ENCODE results near the gene CNTNAP2. TPM values are rescaled to one million over a fixed set of nuclear protein-coding genes. Genes with fewer than 3 reads are reported as not detected.

Gene CNTNAP2
- total RNA-seq, 1 experiment from 2014 or later: 64.5 TPM

- no peak overlapping the region for H2AK5ac ChIP-seq (ENCODE audit: insufficient read length, low read length)
- no peak overlapping the region for H2BK20ac ChIP-seq (ENCODE audit: low read depth, low read length, poor library complexity, severe bottlenecking)
- no peaks in the 10 kb centered on the region for H3K79me1 ChIP-seq (ENCODE audit: insufficient read depth, low read depth, low read length, poor library complexity, severe bottlenecking)
- H3K4ac ChIP-seq (ENCODE audit: low read depth, low read length): no peak overlapping the region
- H3T11ph ChIP-seq (ENCODE audit: low read length): no peak overlapping the region
- no peaks in the 10 kb centered on the region; the same call in 1 of the 2 replicates for H3K4me1 ChIP-seq (ENCODE audit: insufficient read depth, low read length)
- no peak overlapping the region for H3K18ac ChIP-seq (ENCODE audit: insufficient read length, low read depth, low read length)
- no peak overlapping the region for H2BK12ac ChIP-seq (ENCODE audit: insufficient read length, low read depth, low read length)
- DNase-seq: peak; percentile 59
- Mint-ChIP-seq H3K9me3 (no peaks in the 10 kb centered on the region), H3K4me1 (peaks cover 12 to 15% of the 10 kb centered on the region in 2 experiments), H3K27ac (no peak overlapping the region; a peak in 1 of 7 replicates), H3K27me3 (ENCODE audit: low read depth) (no peaks in the 10 kb centered on the region), H3K4me3 (no peak overlapping the region; a peak in 2 of 5 replicates), H3K36me3 (ENCODE audit: insufficient read depth in 1 of 3, low read depth in 3 of 3) (no peaks in the 10 kb centered on the region)
- no peak overlapping the region for H4K8ac ChIP-seq (replicated peaks; ENCODE audit: insufficient read length, low read depth, low read length)
- no peak overlapping the region for H3K56ac ChIP-seq (ENCODE audit: insufficient read length, low read depth, low read length)
- no peak overlapping the region for H3K9ac ChIP-seq (ENCODE audit: extremely low read depth, insufficient read length, low read length)
- H2BK120ac ChIP-seq (ENCODE audit: low read depth, low read length, poor library complexity, severe bottlenecking): no peak overlapping the region
- no peak overlapping the region for H4K5ac ChIP-seq (ENCODE audit: insufficient read length, low read depth, low read length)
- no peak overlapping the region for H2AFZ ChIP-seq (ENCODE audit: low read length)
- no peak overlapping the region for H3K14ac ChIP-seq (ENCODE audit: insufficient read depth, low read length)
- H2BK15ac ChIP-seq (ENCODE audit: low read depth, low read length): no peak overlapping the region
- H2BK5ac ChIP-seq (ENCODE audit: insufficient read length, low read length): no peak overlapping the region
- no peaks in the 10 kb centered on the region for H3K23me2 ChIP-seq (ENCODE audit: insufficient read length, low read depth, low read length, poor library complexity, severe bottlenecking)
- TF ChIP-seq CTCF (conservative IDR thresholded peaks at IDR 0.05): peak; percentile 66
- H3K27ac ChIP-seq (ENCODE audit: insufficient read length, low read depth, low read length): no peak overlapping the region
- no CpG with 5 or more reads among the region's 5 CpGs for WGBS (ENCODE audit: extremely low coverage, insufficient read length, low lambda C conversion rate)
- no peaks in the 10 kb centered on the region for H3K27me3 ChIP-seq (ENCODE audit: insufficient read depth, low read length)
- H4K20me1 ChIP-seq (ENCODE audit: control insufficient read depth, insufficient read depth, insufficient read length): no peaks in the 10 kb centered on the region
- no peak overlapping the region for H3K23ac ChIP-seq (ENCODE audit: insufficient read length, low read depth, low read length)
- no peak overlapping the region for H4K91ac ChIP-seq (ENCODE audit: insufficient read length, low read depth, low read length)
- H3K4me2 ChIP-seq (ENCODE audit: insufficient read depth, insufficient read length, low read length): no peak overlapping the region
- no peaks in the 10 kb centered on the region for H3K79me2 ChIP-seq (ENCODE audit: insufficient read depth, low read length)
- no peaks in the 10 kb centered on the region for H3K9me3 ChIP-seq (ENCODE audit: control insufficient read depth, low read depth, low read length)
These were observed 844.3 kb downstream of the CNTNAP2 start for GRCh38 chr7:146960773-146961391.
